SK-N-SH treated with all-trans-retinoic acid at 6 μM for 48 hours (cell line): ENCODE measurements around the gene LTBP2.

Source experiments
- ATAC-seq: fragments of 200-7000 bp; cut with Tn5 transposase; 3 replicates; pipeline ENCODE4 v1.9.1; 2020; ENCODE audit warnings: mild to moderate bottlenecking, moderate library complexity
- ARNTL ChIP-seq: fragments of 450-650 bp; formaldehyde crosslinking; IDR thresholded peaks from 2 replicates; pipeline ENCODE4 v1.5.0; 2020; ENCODE audit warnings: low read depth, mild to moderate bottlenecking, moderate library complexity, borderline replicate concordance
- BACH2 ChIP-seq: fragments of 250-450 bp; sonication (Bioruptor Pico); IDR thresholded peaks from 2 replicates; pipeline ENCODE4 v1.9.0; 2021; ENCODE audit warnings: mild to moderate bottlenecking, borderline replicate concordance
- CREB5 ChIP-seq: fragments of 250-450 bp; sonication (Bioruptor Pico); IDR thresholded peaks from 2 replicates; pipeline ENCODE4 v1.5.1; 2020; ENCODE audit warnings: low read depth, mild to moderate bottlenecking, moderate library complexity
- CSDC2 ChIP-seq: fragments of 250-450 bp; sonication (Bioruptor Pico); IDR thresholded peaks from 2 replicates; pipeline ENCODE4 v1.5.0; 2020; ENCODE audit warnings: mild to moderate bottlenecking, moderate library complexity
- CSRNP3 ChIP-seq: fragments of 250-450 bp; sonication (Bioruptor Pico); IDR thresholded peaks from 2 replicates; pipeline ENCODE4 v1.5.1; 2021; ENCODE audit warnings: mild to moderate bottlenecking, moderate library complexity
- ESRRG ChIP-seq: fragments of 250-450 bp; sonication (Bioruptor Pico); IDR thresholded peaks from 2 replicates; pipeline ENCODE4 v1.6.1; 2021; ENCODE audit warnings: mild to moderate bottlenecking
- GLIS3 ChIP-seq: fragments of 250-450 bp; sonication (Bioruptor Pico); IDR thresholded peaks from 2 replicates; pipeline ENCODE4 v1.5.0; 2020; ENCODE audit warnings: mild to moderate bottlenecking, moderate library complexity
- ISL1 ChIP-seq: fragments of 250-450 bp; sonication (Bioruptor Pico); IDR thresholded peaks from 2 replicates; pipeline ENCODE4 v2.1.2; 2022; ENCODE audit warnings: mild to moderate bottlenecking, moderate library complexity
- OSR1 ChIP-seq: fragments of 250-450 bp; sonication (Bioruptor Pico); IDR thresholded peaks from 2 replicates; pipeline ENCODE4 v1.8.0; 2022; ENCODE audit warnings: moderate library complexity, mild to moderate bottlenecking, inconsistent platforms
- POU6F1 ChIP-seq: fragments of 250-450 bp; sonication (Bioruptor Pico); IDR thresholded peaks from 2 replicates; pipeline ENCODE4 v1.8.0; 2021; ENCODE audit warnings: low read depth, mild to moderate bottlenecking, moderate library complexity, borderline replicate concordance
- PPARA ChIP-seq: fragments of 250-450 bp; sonication (Bioruptor Pico); IDR thresholded peaks from 2 replicates; pipeline ENCODE4 v1.5.0; 2020; ENCODE audit warnings: mild to moderate bottlenecking, borderline replicate concordance
- RARB ChIP-seq: fragments of 250-450 bp; sonication (Bioruptor Pico); IDR thresholded peaks from 2 replicates; pipeline ENCODE4 v1.8.0; 2021; ENCODE audit warnings: mild to moderate bottlenecking, moderate library complexity
- SNAI2 ChIP-seq: fragments of 250-450 bp; sonication (Bioruptor Pico); IDR thresholded peaks from 2 replicates; pipeline ENCODE4 v1.5.0; 2020; ENCODE audit warnings: mild to moderate bottlenecking, moderate library complexity
- TCF4 ChIP-seq: fragments of 250-450 bp; sonication (Bioruptor Pico); IDR thresholded peaks from 2 replicates; pipeline ENCODE4 v1.8.0; 2021; ENCODE audit warnings: mild to moderate bottlenecking, moderate library complexity, borderline replicate concordance
- TOX ChIP-seq: fragments of 250-450 bp; sonication (Bioruptor Pico); IDR thresholded peaks from 2 replicates; pipeline ENCODE4 v1.8.0; 2021; ENCODE audit warnings: mild to moderate bottlenecking, moderate library complexity, borderline replicate concordance
- TSHZ2 ChIP-seq: fragments of 250-450 bp; sonication (Bioruptor Pico); IDR thresholded peaks from 2 replicates; pipeline ENCODE4 v1.5.0; 2020; ENCODE audit warnings: mild to moderate bottlenecking, moderate library complexity
- ZC3H10 ChIP-seq: fragments of 250-450 bp; sonication (Bioruptor Pico); IDR thresholded peaks from 2 replicates; pipeline ENCODE4 v1.5.1; 2021; ENCODE audit warnings: mild to moderate bottlenecking, moderate library complexity
- ZFP3 ChIP-seq: fragments of 250-450 bp; sonication (Bioruptor Pico); IDR thresholded peaks from 2 replicates; pipeline ENCODE4 v1.5.0; 2020; ENCODE audit warnings: mild to moderate bottlenecking, moderate library complexity
- ZFP30 ChIP-seq: fragments of 450-650 bp; formaldehyde crosslinking; IDR thresholded peaks from 2 replicates; pipeline ENCODE4 v1.5.0; 2022; ENCODE audit warnings: mild to moderate bottlenecking, moderate library complexity
- ZNF565 ChIP-seq: fragments of 450-650 bp; formaldehyde crosslinking; conservative IDR thresholded peaks from 2 replicates; pipeline ENCODE4 v1.5.0; 2020; ENCODE audit warnings: low read depth, mild to moderate bottlenecking, moderate library complexity
- ZNF8 ChIP-seq: fragments of 450-650 bp; formaldehyde crosslinking; IDR thresholded peaks from 2 replicates; pipeline ENCODE4 v1.5.0; 2020; ENCODE audit warnings: mild to moderate bottlenecking, moderate library complexity
- TF ChIP-seq, protein P1 (sequence below): fragments of 250-450 bp; sonication (Bioruptor Pico); IDR thresholded peaks from 2 replicates; pipeline ENCODE4 v1.8.0; 2020; ENCODE audit warnings: mild to moderate bottlenecking, moderate library complexity, borderline replicate concordance

LTBP2 gene

GRCh38 chr14:74463697-74464096 is 148.3 kb downstream of the LTBP2 start (continued):
- TF ChIP-seq, protein P1, sequence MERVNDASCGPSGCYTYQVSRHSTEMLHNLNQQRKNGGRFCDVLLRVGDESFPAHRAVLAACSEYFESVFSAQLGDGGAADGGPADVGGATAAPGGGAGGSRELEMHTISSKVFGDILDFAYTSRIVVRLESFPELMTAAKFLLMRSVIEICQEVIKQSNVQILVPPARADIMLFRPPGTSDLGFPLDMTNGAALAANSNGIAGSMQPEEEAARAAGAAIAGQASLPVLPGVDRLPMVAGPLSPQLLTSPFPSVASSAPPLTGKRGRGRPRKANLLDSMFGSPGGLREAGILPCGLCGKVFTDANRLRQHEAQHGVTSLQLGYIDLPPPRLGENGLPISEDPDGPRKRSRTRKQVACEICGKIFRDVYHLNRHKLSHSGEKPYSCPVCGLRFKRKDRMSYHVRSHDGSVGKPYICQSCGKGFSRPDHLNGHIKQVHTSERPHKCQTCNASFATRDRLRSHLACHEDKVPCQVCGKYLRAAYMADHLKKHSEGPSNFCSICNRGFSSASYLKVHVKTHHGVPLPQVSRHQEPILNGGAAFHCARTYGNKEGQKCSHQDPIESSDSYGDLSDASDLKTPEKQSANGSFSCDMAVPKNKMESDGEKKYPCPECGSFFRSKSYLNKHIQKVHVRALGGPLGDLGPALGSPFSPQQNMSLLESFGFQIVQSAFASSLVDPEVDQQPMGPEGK (CRISPR knock-in tag) = no peak
- TF ChIP-seq GLIS3 (CRISPR knock-in tag) = no peak
- no peak for TF ChIP-seq TCF4 (CRISPR knock-in tag)
- no peak for TF ChIP-seq BACH2 (CRISPR knock-in tag)
- TF ChIP-seq ARNTL (CRISPR knock-in tag) = no peak
- TF ChIP-seq PPARA = no peak
- no peak for TF ChIP-seq ZFP3 (CRISPR knock-in tag)
- TF ChIP-seq ZNF8 (CRISPR knock-in tag) = no peak
- TF ChIP-seq SNAI2 = no peak
- TF ChIP-seq, all 23 proteins: peak for 0

DNA sequence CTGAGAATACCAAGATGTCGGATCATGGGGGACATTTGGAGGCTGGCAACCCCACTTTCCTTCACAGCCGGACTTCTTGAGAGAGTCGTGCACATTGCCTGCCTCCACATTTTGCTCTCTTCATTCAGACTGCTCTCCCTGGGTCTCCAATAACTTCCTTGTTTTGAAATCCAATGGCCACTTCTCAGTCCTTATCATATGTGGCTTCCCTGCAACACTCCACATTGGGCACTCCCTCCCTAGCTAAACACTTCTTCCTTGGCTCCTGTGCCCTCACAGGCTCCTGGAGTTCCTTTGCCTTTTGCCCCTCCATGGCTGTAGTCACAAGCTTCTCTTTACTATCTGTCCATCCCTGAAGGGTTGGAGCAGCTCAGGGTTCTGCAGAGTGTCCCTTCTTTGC is 149.0 kb downstream of the LTBP2 start:
- TF ChIP-seq ZC3H10 (CRISPR knock-in tag) = no peak
- TF ChIP-seq ESRRG (CRISPR knock-in tag) = no peak
- no peak for TF ChIP-seq BACH2 (CRISPR knock-in tag)
- TF ChIP-seq RARB (CRISPR knock-in tag) = no peak
- no peak for ATAC-seq

DNA sequence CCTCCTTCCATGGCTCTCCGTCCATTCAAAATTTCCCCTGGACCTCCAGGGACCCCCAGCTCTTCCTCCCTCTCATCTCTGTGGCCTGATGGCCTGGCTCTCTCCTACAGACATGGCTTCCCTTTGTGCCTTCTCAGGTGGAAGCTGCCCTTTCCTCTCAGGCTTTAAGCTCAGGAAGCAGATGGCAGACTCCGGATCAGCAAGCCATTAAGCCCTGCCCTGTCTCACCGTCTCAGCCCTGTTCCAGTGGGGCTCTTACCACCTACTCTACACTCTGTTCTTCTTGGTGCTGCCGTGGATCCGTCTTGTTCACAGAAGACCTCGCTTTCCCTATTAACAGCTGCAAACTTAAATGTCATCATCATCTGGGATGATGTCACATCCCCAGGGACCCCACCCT is 152.1 kb downstream of the LTBP2 start:
- no peak for ATAC-seq
- TF ChIP-seq ZFP30 (CRISPR knock-in tag) (no peak), ZFP3 (CRISPR knock-in tag) (no peak), CREB5 (CRISPR knock-in tag) (no peak), CSDC2 (CRISPR knock-in tag) (no peak), SNAI2 (no peak), ZNF565 (CRISPR knock-in tag) (no peak)
- TF ChIP-seq, protein P1 (CRISPR knock-in tag) = no peak

DNA sequence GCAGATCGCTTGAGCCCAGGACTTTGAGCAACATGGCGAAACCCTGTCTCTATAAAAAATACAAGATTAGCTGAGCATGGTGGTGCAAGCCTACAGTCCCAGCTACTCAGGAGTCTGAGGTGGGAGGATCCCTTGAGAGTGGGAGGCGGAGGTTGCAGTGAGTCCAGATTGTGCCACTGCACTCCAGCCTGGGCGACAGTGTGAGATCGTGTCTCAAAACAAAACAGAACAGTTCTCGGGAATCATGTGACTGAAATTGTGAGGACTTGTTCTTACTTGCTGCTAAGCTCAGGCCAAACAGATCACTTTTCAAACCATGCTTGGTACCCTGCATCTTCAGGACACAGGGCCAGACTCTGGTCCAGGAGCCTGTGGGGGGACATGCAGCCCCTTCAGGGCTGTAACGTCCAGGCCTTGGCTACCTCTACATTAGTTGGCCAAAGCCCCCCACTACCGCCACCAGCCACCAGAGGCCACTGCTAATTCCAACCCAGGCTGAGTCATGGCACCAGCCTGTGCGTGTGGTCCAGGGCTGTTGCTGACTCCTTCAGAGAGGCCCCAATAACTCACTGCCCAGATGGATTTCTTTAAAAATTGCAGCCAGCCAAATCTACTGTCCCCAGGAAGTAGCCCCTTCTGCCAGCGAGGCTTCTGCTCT is 152.6 kb downstream of the LTBP2 start:
- TF ChIP-seq TOX (CRISPR knock-in tag) = no peak
- TF ChIP-seq ISL1 (CRISPR knock-in tag) = no peak
- no peak for TF ChIP-seq TCF4 (CRISPR knock-in tag)
- TF ChIP-seq ZNF565 (CRISPR knock-in tag) = no peak
- no peak for TF ChIP-seq OSR1 (CRISPR knock-in tag)
- no peak for TF ChIP-seq RARB (CRISPR knock-in tag)
- TF ChIP-seq CSRNP3 (CRISPR knock-in tag) = no peak
- TF ChIP-seq ZNF8 (CRISPR knock-in tag) = no peak
- TF ChIP-seq POU6F1 = no peak
- no peak for TF ChIP-seq TSHZ2
- ATAC-seq = peak; percentile 99
